CD4-positive, alpha-beta T cell (primary cell): ENCODE measurements around the gene CYTH4. TPM values are rescaled to one million over a fixed set of nuclear protein-coding genes. Genes with fewer than 3 reads are reported as not detected.

Experiments used
- ATAC-seq: fragments of 200-7000 bp; cut with Tn5 transposase; one replicate; pipeline ENCODE4 v1.10.0; 2022; ENCODE audit warnings: mild to moderate bottlenecking; ENCODE audit not compliant: poor library complexity
- CTCF ChIA-PET: fragments of 350-600 bp; sonication (Branson Sonifier 250); formaldehyde crosslinking; loops from one replicate; lab custom pipeline; 2021; ENCODE audit warnings: antibody characterized with exemption, inconsistent platforms; lab: Charles Lee
- POLR2A ChIA-PET: fragments of 350-600 bp; sonication (Branson Sonifier 250); formaldehyde crosslinking; loops from one replicate; lab custom pipeline; 2021; ENCODE audit warnings: antibody characterized with exemption, inconsistent platforms; lab: Charles Lee
- DNase-seq, 14 experiments: peaks; one replicate each; pipeline ENCODE4 v3.0.0-alpha.2; 2013 to 2020; ENCODE audit warnings: mixed read lengths in 2 of 14
- H3K27ac ChIP-seq, 2 donors: one replicate each; pipeline versions ENCODE4 v1.5.1 to v1.7.0; 2013; ENCODE audit warnings: low read length in 2 of 2, low read depth in 1 of 2, mild to moderate bottlenecking in 1 of 2
- H3K27me3 ChIP-seq, 2 experiments: 1 replicate in 1 of 2; 2 replicates in 1 of 2; pipeline versions ENCODE4 v1.6.1 to v1.7.0; 2013; ENCODE audit warnings: low read length in 2 of 2, control low read depth in 1 of 2, mild to moderate bottlenecking in 1 of 2, moderate library complexity in 1 of 2; ENCODE audit not compliant: insufficient read depth in 2 of 2, control insufficient read depth in 1 of 2
- H3K36me3 ChIP-seq: one replicate; pipeline ENCODE4 v1.6.1; 2013; ENCODE audit warnings: low read length, control low read depth; ENCODE audit not compliant: insufficient read depth
- H3K4me1 ChIP-seq: one replicate; pipeline ENCODE4 v1.6.1; 2013; ENCODE audit warnings: low read length, control low read depth; ENCODE audit not compliant: insufficient read depth
- H3K4me3 ChIP-seq: one replicate; pipeline ENCODE4 v1.5.1; 2013; ENCODE audit warnings: mild to moderate bottlenecking, low read length, moderate library complexity
- H3K9me3 ChIP-seq, 2 experiments: 1 replicate in 1 of 2; 2 replicates in 1 of 2; pipeline versions ENCODE4 v1.6.1 to v1.7.0; 2013; ENCODE audit warnings: low read length in 2 of 2, mild to moderate bottlenecking in 2 of 2, control low read depth in 1 of 2, moderate library complexity in 1 of 2; ENCODE audit not compliant: control insufficient read depth in 1 of 2, insufficient read depth in 1 of 2
- H3K27ac Mint-ChIP-seq: one replicate; pipeline ENCODE4 v1.8.0; 2020; ENCODE audit warnings: mixed read lengths
- H3K27me3 Mint-ChIP-seq: one replicate; pipeline ENCODE4 v1.8.0; 2021; ENCODE audit warnings: mixed read lengths
- H3K36me3 Mint-ChIP-seq: one replicate; pipeline ENCODE4 v1.8.0; 2021; ENCODE audit warnings: low read depth, mixed read lengths
- H3K4me1 Mint-ChIP-seq: one replicate; pipeline ENCODE4 v1.8.0; 2021; ENCODE audit warnings: low read depth, mixed read lengths
- H3K4me3 Mint-ChIP-seq: one replicate; pipeline ENCODE4 v1.8.0; 2020; ENCODE audit warnings: mild to moderate bottlenecking, mixed read lengths
- H3K9me3 Mint-ChIP-seq: one replicate; pipeline ENCODE4 v1.8.0; 2020; ENCODE audit warnings: mixed read lengths
- CTCF ChIP-seq: fragments of 200-600 bp; IDR thresholded peaks from one replicate; pipeline ENCODE4 v1.8.0; 2022; ENCODE audit warnings: antibody characterized with exemption, mild to moderate bottlenecking
- intact Hi-C, 2 experiments: fragments of 100-400 bp; cut with DNase I in 1 of 2; cut with micrococcal nuclease in 1 of 2; formaldehyde crosslinking; loops; one replicate each; pipeline versions ENCODE4 v1.15.1 to v1.9.0; 2023 to 2025; cut with DNase I, micrococcal nuclease
- total RNA-seq, 174 experiments: library from RNA in 2 of 174; stranded (reverse) in 2 of 174; gene quantifications; one replicate each; pipeline ENCODE4 v1.2.3 and lab custom pipeline; 2021 to 2026

Gene CYTH4
- total RNA-seq, 2 experiments from 2014 or later, result 134 to 138 TPM

- peaks cover 10% of the 10 kb centered on the region for H3K27me3 Mint-ChIP-seq
- H3K4me1 ChIP-seq, result peaks cover 28% of the 10 kb centered on the region
- peaks cover 14 to 18% of the 10 kb centered on the region in 2 experiments for H3K27me3 ChIP-seq
- TF ChIP-seq CTCF, result no peak
- H3K9me3 ChIP-seq, result peaks cover 0 to 2% of the 10 kb centered on the region in 2 experiments
- DNase-seq (no peak), ATAC-seq (no peak)
- H3K4me1 Mint-ChIP-seq, result peaks cover 19% of the 10 kb centered on the region
- no peak overlapping the region for H3K4me3 Mint-ChIP-seq
- H3K9me3 Mint-ChIP-seq, result no peaks in the 10 kb centered on the region
- peaks cover 5% of the 10 kb centered on the region for H3K36me3 Mint-ChIP-seq
- H3K4me3 ChIP-seq, result no peak overlapping the region
- ChIA-PET POLR2A (interaction anchor here (1.4 kb wide), 1 partner anchor 10 kb away, joined by 3 read pairs; no protein-coding TSS in a partner anchor), CTCF (no interaction called here)
- H3K36me3 ChIP-seq, result no peaks in the 10 kb centered on the region
- intact Hi-C loops, result no loop called here
- H3K27ac ChIP-seq, result no peak overlapping the region
- H3K27ac Mint-ChIP-seq, result no peak overlapping the region
These were observed 37.2 kb downstream of the CYTH4 start for GRCh38 chr22:37319469-37319868.

- no peaks in the 10 kb centered on the region for H3K36me3 ChIP-seq
- H3K9me3 ChIP-seq, result peaks cover 0 to 10% of the 10 kb centered on the region in 2 experiments
- peaks cover 25% of the 10 kb centered on the region for H3K4me1 ChIP-seq
- Mint-ChIP-seq H3K36me3 (no peaks in the 10 kb centered on the region), H3K27me3 (peaks cover 17% of the 10 kb centered on the region), H3K4me1 (peaks cover 10% of the 10 kb centered on the region), H3K4me3 (no peak overlapping the region), H3K9me3 (no peaks in the 10 kb centered on the region), H3K27ac (no peak overlapping the region)
- peaks cover 23 to 27% of the 10 kb centered on the region in 2 experiments for H3K27me3 ChIP-seq
- no peak overlapping the region for H3K4me3 ChIP-seq
- POLR2A ChIA-PET, result no interaction called here
- ATAC-seq (no peak), DNase-seq (no peak)
- TF ChIP-seq CTCF, result no peak
- intact Hi-C loops, result no loop called here
- H3K27ac ChIP-seq, result no peak overlapping the region
- CTCF ChIA-PET, result no interaction called here
These were observed 38.7 kb downstream of the CYTH4 start for GRCh38 chr22:37320726-37321677.

GRCh38 chr22:37324340-37325038 lies 42.2 kb downstream of the CYTH4 start:
- ATAC-seq, result no peak
- peaks cover 35 to 36% of the 10 kb centered on the region in 2 experiments for H3K27me3 ChIP-seq

More at GRCh38 chr22:37324340-37325038, 42.2 kb downstream of the CYTH4 start:
- no peaks in the 10 kb centered on the region for H3K9me3 Mint-ChIP-seq
- H3K4me1 Mint-ChIP-seq, result no peaks in the 10 kb centered on the region
- Histone ChIP-seq H3K36me3 (no peaks in the 10 kb centered on the region), H3K4me1 (peaks cover 11% of the 10 kb centered on the region), H3K4me3 (no peak overlapping the region), H3K9me3 (peaks cover 0 to 10% of the 10 kb centered on the region in 2 experiments), H3K27ac (no peak overlapping the region)
- no peak overlapping the region for H3K4me3 Mint-ChIP-seq
- no peak for DNase-seq
- POLR2A ChIA-PET, result interaction anchor here (0.8 to 1.3 kb wide), 3 partner anchors 15 to 100 kb away, joined by 3 to 4 read pairs (median 3); no protein-coding TSS in a partner anchor
- no peaks in the 10 kb centered on the region for H3K36me3 Mint-ChIP-seq
- no peak for TF ChIP-seq CTCF
- peaks cover 47% of the 10 kb centered on the region for H3K27me3 Mint-ChIP-seq
- CTCF ChIA-PET, result no interaction called here
- intact Hi-C loops, result no loop called here
- no peak overlapping the region for H3K27ac Mint-ChIP-seq
